ENCODE data around the gene DCDC1.

DCDC1 gene

GRCh38 chr11:31092638-31093037 is 276.9 kb downstream of the DCDC1 start:
- no peak for DNase-seq

GRCh38 chr11:31089117-31089516 is 280.4 kb downstream of the DCDC1 start:
- DNase-seq, result no peak

GRCh38 chr11:31069447-31070205 is 299.9 kb downstream of the DCDC1 start:
- DNase-seq, result no peak

- DNase-seq, result no peak
Observed at GRCh38 chr11:31060880-31061279, 308.7 kb downstream of the DCDC1 start.

GRCh38 chr11:31059529-31059928 is 310.0 kb downstream of the DCDC1 start:
- no peak for DNase-seq

GRCh38 chr11:31050061-31050765 is 319.3 kb downstream of the DCDC1 start:
- DNase-seq, result no peak

GRCh38 chr11:31045335-31045734 is 324.2 kb downstream of the DCDC1 start:
- no peak for DNase-seq

- no peak for DNase-seq
Observed at GRCh38 chr11:31030138-31030792, 339.3 kb downstream of the DCDC1 start.

- no peak for DNase-seq
Observed at GRCh38 chr11:31026315-31026714, 343.2 kb downstream of the DCDC1 start.

- no peak for DNase-seq
Observed at GRCh38 chr11:31022080-31022479, 347.5 kb downstream of the DCDC1 start.

GRCh38 chr11:31019786-31020185 is 349.8 kb downstream of the DCDC1 start:
- no peak for DNase-seq

GRCh38 chr11:31005202-31005601 is 364.3 kb downstream of the DCDC1 start:
- no peak for DNase-seq

GRCh38 chr11:31001427-31001826 is 368.1 kb downstream of the DCDC1 start:
- DNase-seq, result no peak

- no peak for DNase-seq
Observed at GRCh38 chr11:31000381-31000780, 369.2 kb downstream of the DCDC1 start.

GRCh38 chr11:30992513-30992849 is 377.1 kb downstream of the DCDC1 start:
- DNase-seq, result no peak

- no peak for DNase-seq
Observed at GRCh38 chr11:30991802-30992512, 377.6 kb downstream of the DCDC1 start.

GRCh38 chr11:30991376-30991775 is 378.2 kb downstream of the DCDC1 start:
- DNase-seq, result no peak

- no peak for DNase-seq
Observed at GRCh38 chr11:30990625-30991296, 378.8 kb downstream of the DCDC1 start.

- no peak for DNase-seq
Observed at GRCh38 chr11:30987819-30988218, 381.7 kb downstream of the DCDC1 start.

GRCh38 chr11:30985536-30985935 is 384.0 kb downstream of the DCDC1 start:
- no peak for DNase-seq

GRCh38 chr11:30984827-30985226 is 384.7 kb downstream of the DCDC1 start:
- DNase-seq, result no peak

GRCh38 chr11:30984442-30984816 is 385.1 kb downstream of the DCDC1 start:
- no peak for DNase-seq
